IPS-NIHi7 (cell line): ENCODE measurements around the gene AOX1.
"Not testable (repeated sequence)": the region's sequence is repeated elsewhere in the genome, so short reads cannot be mapped to it uniquely, and the experiment has no call there.

Experiments used
- DNase-seq: peaks from one replicate; pipeline ENCODE4 v3.0.0; 2012; ENCODE audit warnings: mixed read lengths; ENCODE audit errors: extremely low spot score

AOX1 gene

DNA sequence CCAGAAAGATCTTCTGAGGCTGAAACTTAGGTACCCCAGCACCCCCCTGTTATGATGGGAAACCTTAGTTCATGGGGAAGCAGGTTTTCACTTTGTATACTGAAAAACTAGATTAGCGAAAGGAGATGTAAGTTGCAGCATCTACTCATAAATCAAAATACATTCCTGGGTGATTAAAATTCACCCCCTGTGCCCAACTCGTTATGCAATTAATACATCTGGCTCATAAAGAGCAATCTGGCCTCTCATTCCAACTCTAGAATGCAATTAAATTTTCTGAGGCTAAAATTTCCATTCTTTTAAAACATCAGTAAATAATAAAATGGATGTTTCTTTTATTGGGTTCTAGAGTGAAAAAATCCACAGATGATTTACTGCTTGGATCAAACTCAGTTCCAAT lies 115.0 kb downstream of the AOX1 start:
- no peak for DNase-seq

DNA sequence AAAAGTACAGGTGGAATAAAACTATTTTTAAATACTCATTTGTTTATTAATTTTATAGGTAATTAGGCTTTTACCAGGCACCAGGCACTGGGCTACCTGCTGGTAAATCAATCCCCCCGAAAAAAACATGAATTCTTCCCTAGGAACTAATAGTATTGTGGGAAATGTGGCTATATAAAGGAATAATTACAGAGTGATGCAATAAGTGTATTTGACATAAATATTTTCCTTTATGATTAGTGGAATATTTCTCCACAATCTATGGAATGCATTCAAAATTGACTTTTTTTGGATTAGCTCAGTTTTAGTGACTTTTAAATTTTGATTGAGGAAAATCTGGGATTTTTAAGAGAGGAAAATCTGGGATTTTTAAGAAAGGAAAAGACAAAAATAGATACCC lies 116.2 kb downstream of the AOX1 start:
- DNase-seq: no peak

DNA sequence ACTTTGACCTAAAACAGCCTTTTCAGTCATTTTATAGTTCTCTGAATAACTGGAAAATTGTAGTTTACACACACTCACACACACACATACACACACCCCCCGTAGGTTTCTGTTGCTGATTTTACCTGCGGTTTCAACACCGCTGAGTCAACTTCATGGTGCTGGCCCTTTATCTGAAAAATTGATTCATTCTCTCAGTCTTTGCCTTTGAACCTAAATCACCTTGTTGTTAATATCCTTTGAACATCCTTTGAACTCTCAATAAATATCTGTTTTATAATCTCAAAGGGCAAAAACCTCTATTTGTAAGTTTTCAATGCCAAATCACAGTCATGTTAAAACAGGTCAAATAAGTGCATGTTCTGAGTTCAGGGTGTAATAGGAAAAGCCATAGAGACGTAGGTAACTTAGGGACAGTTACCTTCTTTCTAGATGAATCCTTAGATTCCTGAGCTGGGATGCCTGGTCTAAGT lies 116.9 kb downstream of the AOX1 start:
- DNase-seq: no peak

DNA sequence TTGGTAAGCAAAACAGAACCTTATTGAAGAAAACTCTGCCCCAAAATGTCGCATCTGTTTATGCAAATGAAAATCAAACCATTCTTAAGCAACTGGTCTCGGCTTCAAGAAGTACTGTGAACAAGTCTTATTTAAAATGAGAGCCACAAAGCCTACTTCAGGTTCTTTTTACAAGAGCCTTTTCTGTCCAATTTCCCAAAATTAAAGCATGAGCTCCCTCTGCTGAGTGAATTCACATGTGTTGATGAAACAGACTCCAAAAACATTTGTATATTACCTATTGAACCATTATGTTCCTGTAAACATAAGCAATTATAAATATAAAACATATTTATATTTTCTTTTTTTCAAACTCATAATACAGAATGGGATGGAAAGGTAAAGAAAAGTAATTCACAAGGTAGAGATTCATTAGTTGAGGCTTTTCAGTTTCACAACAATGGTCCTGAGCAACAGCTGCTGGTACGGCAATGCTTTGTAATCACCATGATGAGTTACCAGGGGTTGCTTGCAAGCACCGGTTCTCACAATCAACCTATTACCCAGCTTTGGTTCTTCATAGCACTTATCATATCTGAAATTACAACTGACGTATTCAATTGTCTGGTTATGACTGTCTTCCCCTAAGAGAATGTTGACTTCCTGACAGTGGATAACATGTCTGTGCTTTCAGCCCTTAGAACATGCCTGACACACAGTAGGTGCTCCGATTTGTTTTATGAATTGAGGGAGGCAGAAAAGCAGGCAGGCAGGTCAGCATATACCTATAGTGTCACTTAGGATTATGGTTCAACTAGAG lies 117.5 kb downstream of the AOX1 start:
- DNase-seq: peak; percentile 24

DNA sequence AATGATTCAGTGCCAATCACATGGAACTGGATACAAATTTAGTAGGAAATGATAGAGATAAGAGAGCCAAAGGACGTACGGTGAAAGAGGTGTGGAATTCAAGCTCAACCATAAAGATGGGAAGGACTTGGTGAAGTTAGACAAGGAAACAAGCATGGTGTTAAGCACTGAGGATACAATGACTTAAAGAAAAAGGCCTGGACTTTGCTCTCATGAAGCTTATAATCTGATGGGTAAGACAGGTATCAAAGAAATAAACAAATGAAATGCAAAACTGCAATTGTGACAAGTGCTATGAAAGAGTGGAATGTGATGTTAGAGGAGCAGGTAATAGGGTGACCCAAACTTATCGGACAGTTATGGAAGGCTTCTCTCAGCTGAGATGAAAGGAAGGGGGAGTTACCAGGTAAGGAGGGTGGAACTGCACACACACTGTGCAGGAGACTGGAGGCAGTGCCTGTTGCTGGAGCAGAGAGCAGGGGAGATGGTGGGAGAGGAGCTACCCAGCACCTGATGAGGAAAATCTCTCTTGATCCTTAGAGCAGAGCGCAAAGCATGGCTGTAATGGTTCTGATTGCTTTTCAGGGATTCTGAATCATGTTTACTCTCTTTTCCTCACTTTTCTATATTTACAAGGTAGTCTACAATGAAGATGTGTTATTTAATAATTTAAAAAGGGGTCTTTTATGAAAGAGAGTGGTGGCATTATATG lies 118.3 kb downstream of the AOX1 start:
- no peak for DNase-seq

DNA sequence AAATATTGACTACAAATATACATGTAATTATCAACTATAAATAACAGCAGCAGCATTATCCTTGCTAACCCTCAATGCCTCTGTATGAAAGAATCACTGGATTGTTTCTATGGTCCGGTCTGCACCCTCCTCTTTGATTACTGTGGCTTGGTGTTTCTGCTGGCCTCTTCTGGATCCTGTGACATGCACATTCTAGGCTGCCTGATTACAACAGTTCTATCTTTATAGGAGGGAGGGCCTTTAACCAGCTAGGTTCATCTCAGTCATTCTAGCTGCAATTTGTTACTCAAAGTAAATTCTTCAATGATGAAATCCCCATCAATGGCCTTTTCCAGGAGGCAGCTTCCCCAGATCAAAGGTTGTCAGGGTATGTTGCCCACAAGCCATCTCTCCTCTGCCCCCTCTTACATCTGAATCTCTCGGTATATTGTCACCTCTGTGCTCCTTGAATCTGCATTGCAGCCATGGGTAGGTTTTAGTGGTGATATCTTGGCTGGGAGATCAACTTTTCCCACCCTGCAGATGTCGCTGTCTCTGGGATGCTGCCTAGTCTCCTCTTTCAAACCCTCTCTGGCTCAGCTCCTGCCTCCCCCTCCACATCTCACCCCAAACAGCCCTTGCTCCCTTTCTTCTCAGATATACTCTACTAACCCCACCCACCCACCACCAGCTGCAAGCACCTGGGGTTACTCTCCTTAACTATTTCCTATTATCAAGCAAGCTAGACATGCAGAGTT lies 119.7 kb downstream of the AOX1 start:
- DNase-seq: peak; percentile 75

DNA sequence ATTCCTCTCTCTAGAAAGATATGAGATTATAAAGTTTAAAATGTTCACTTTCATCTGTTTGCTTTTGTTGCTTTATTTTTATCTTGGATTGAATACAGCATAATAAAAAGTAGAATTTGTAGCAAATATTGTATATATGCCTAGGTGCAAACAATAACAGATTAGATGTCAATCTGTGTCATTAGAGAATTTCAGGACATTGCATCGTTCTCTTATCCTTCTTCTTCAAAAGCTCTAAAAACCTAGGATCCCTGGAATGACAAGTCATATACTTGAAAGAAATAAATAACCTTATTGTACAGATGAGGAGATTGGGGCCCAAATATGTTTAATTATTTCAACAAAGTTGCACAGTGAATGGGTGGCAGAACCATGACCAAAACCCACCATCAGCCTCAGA lies 123.1 kb downstream of the AOX1 start:
- no peak for DNase-seq

DNA sequence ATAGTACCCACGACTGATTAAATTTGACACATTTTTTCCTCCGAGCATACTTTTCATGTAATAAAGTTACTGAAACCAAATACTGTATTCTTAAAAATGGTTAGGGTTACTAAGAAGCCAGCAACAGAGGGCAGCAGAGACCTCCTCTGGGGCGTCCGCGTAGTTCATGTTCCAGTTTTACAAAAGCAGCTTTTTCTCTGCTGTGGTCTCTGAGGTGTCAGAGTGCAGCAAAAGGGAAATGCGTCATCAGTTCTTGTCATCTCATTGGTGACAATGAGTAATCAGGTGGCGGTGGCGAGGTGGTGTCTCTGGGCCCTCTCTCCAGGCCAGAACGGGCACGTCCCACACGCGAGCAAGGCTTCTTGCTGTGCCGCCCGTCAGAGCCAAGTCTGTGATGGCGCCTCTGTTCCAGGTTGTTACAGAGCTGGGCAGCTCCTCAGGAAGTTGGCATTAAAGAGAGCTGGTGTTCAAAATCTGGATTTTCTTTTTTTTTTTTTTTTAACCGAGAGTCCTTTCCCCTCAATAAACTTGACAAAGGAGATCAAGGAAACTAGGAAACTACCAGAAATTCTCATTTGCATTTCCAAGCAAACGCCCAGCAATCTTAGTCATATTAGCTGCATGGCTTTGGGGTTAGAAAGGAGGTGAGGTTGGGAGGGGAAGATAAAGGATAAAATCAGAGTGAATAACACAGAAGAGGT lies 127.3 kb downstream of the AOX1 start:
- peak; percentile 77 for DNase-seq

DNA sequence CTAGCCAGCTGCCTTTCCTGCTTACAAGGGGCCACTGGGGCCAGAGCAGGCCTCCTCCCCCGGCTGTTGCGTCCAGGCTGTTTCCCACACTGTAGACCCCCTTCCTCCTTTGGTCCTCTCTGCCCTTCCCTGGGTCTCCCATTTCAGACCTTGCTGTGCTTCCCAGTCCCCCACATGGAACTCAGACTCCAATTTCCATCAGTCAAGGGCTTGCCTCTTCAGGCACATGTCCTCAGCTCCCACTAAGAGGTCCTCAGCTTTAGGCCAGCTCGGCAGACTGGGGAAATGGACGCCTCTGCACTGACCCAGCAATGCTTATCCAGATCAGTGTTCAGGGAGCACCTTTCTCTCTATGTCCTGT lies 127.9 kb downstream of the AOX1 start:
- no peak for DNase-seq

DNA sequence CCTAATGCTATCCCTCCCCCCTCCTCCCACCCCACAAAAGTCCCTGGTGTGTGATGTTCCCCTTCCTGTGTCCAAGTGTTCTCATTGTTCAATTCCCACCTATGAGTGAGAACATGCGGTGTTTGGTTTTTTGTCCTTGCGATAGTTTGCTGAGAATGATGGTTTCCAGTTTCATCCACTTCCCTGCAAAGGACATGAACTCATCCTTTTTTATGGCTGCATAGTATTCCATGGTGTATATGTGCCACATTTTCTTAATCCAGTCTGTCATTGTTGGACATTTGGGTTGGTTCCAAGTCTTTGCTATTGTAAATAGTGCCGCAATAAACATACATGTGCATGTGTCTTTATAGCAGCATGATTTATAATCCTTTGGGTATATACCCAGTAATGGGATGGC lies 129.2 kb downstream of the AOX1 start:
- DNase-seq: not testable (repeated sequence)

DNA sequence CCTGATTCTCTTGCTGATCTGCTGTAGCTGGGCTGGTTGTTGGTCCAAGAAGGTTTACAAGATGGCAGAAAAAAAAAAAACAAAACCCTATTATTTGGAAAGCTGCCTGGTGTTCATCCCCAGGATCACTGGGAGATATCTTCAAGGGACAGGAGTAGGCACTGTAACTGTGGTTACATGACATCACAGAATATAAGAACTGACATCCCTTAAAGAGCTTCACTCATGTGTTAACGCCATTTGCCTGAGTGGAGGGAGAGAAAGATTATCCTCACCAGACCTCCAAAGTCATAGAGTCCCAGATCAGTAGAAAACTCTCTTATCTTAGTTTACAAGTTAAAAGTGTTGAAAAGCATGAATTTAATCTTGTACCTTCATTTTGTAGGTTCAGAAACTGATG lies 130.6 kb downstream of the AOX1 start:
- DNase-seq: no peak
